Measurements from ENCODE around the gene MYO3B.

GRCh38 chr2:170353723-170354122, 175.8 kb downstream of the MYO3B start:
- TF ChIP-seq ATF2 (tag by site-specific recombination; IDR thresholded peaks at IDR 0.05; ENCODE audit: low read depth) (no peak), INSM2 (tag by site-specific recombination; IDR thresholded peaks at IDR 0.05) (no peak), ZNF843 (tag by site-specific recombination; IDR thresholded peaks at IDR 0.05) (no peak), CTCF (tag by site-specific recombination; IDR thresholded peaks at IDR 0.05) (no peak), ZBTB11 (tag by site-specific recombination; conservative IDR thresholded peaks at IDR 0.05; ENCODE audit: low read depth) (no peak), ZNF555 (tag by site-specific recombination; conservative IDR thresholded peaks at IDR 0.05) (no peak), HOXC10 (CRISPR knock-in tag; IDR thresholded peaks at IDR 0.05) (no peak), ZBTB21 (tag by site-specific recombination; IDR thresholded peaks at IDR 0.05) (no peak), ZBTB10 (tag by site-specific recombination; IDR thresholded peaks at IDR 0.05) (no peak), TCF7L2 (IDR thresholded peaks at IDR 0.05; ENCODE audit: borderline replicate concordance, low read depth, low read length) (no peak), PATZ1 (tag by site-specific recombination; IDR thresholded peaks at IDR 0.05) (no peak), ZNF654 (tag by site-specific recombination; IDR thresholded peaks at IDR 0.05; ENCODE audit: low read depth) (no peak), ZBTB20 (tag by site-specific recombination; IDR thresholded peaks at IDR 0.05) (no peak), ZNF121 (tag by site-specific recombination; IDR thresholded peaks at IDR 0.05) (no peak)

Measured in HEK293 (cell line).